Measurements from ENCODE around the gene MFNG.

The MFNG gene

GRCh38 chr22:37420686-37421467, 65.3 kb downstream of the MFNG start:
- DNase-seq: no peak

- no peak for DNase-seq
Measured at GRCh38 chr22:37419969-37420685, 66.1 kb downstream of the MFNG start.

- no peak for DNase-seq
Measured at GRCh38 chr22:37419370-37419968, 66.7 kb downstream of the MFNG start.

Data from NCI-H2029 (cell line).